ENCODE results near the gene PVALB. TPM values are rescaled to one million over a fixed set of nuclear protein-coding genes. Genes with fewer than 3 reads are reported as not detected.

PVALB gene
- polyA plus RNA-seq, 2 of the 4 experiments (the other 2 are of a cell fraction) = not detected

- WGBS (ENCODE audit: missing lambda C conversion rate) = 80% methylated on average over 9 of the region's 14 CpGs
- POLR2A ChIA-PET = no interaction called here
- CTCF ChIA-PET = interaction anchor here (0.6 to 1.8 kb wide), 3 partner anchors 8 to 127 kb away, joined by 3 to 6 read pairs (median 3); no protein-coding TSS in a partner anchor
- no peak overlapping the region for H3K4me3 ChIP-seq
- no peak for FAIRE-seq
- no peak overlapping the region for H3K27ac ChIP-seq
- DNase-seq (ENCODE audit: low read depth in 1 of 2, low spot score in 1 of 2) = no peak
- no peaks in the 10 kb centered on the region for H3K9me3 ChIP-seq
- no peak overlapping the region for H3K4me2 ChIP-seq
- ATAC-seq = no peak
- no peaks in the 10 kb centered on the region for H3K4me1 ChIP-seq
- no peak for TF ChIP-seq TFCP2L1 (CRISPR knock-in tag; IDR thresholded peaks at IDR 0.05)
- no peak for TF ChIP-seq POLR2AphosphoS2 (conservative IDR thresholded peaks at IDR 0.05; ENCODE audit: low read length)
- no peak for TF ChIP-seq MAX (IDR thresholded peaks at IDR 0.05)
- no peak for TF ChIP-seq EP300 (IDR thresholded peaks at IDR 0.05)
- TF ChIP-seq E2F6 (IDR thresholded peaks at IDR 0.05; ENCODE audit: borderline replicate concordance, low read depth) = no peak
- no peak for TF ChIP-seq RAD21 (conservative IDR thresholded peaks at IDR 0.05 in 1 of 2, IDR thresholded peaks at IDR 0.05 in 1 of 2)
- TF ChIP-seq SREBF2 (IDR thresholded peaks at IDR 0.05) = no peak
Measured at GRCh38 chr22:36850056-36850455, 33.2 kb upstream of the PVALB start.

- DNase-seq (ENCODE audit: low read depth in 1 of 2, low spot score in 1 of 2) (no peak), ATAC-seq (no peak), FAIRE-seq (no peak)
- Histone ChIP-seq H3K4me1 (no peaks in the 10 kb centered on the region), H3K27ac (no peak overlapping the region), H3K9me3 (no peaks in the 10 kb centered on the region), H3K4me3 (no peak overlapping the region), H3K4me2 (no peak overlapping the region)
- TF ChIP-seq ELK1 (IDR thresholded peaks at IDR 0.05; ENCODE audit: low read depth, low read length) = no peak
- no peak for TF ChIP-seq GATA3 (IDR thresholded peaks at IDR 0.05; ENCODE audit: borderline replicate concordance)
- no peak for TF ChIP-seq MAFK (IDR thresholded peaks at IDR 0.05; ENCODE audit: partially characterized antibody)
- TF ChIP-seq TP53 (CRISPR knock-in tag; IDR thresholded peaks at IDR 0.05) = no peak
- TF ChIP-seq HOXA7 (CRISPR knock-in tag; IDR thresholded peaks at IDR 0.05) = no peak
- no peak for TF ChIP-seq PBX3 (IDR thresholded peaks at IDR 0.05)
- no peak for TF ChIP-seq EHF (CRISPR knock-in tag; IDR thresholded peaks at IDR 0.05)
- no peak for TF ChIP-seq NFE2L2 (conservative IDR thresholded peaks at IDR 0.05; ENCODE audit: low read length)
- TF ChIP-seq ATOH8 (CRISPR knock-in tag; IDR thresholded peaks at IDR 0.05; ENCODE audit: low read depth) = no peak
- TF ChIP-seq NPAS2 (CRISPR knock-in tag; IDR thresholded peaks at IDR 0.05; ENCODE audit: borderline replicate concordance) = no peak
- no peak for TF ChIP-seq HES2 (IDR thresholded peaks at IDR 0.05)
- TF ChIP-seq ZSCAN20 (CRISPR knock-in tag; IDR thresholded peaks at IDR 0.05) = no peak
- no peak for TF ChIP-seq E2F6 (IDR thresholded peaks at IDR 0.05; ENCODE audit: borderline replicate concordance, low read depth)
- TF ChIP-seq CBX2 (IDR thresholded peaks at IDR 0.05; ENCODE audit: borderline replicate concordance, low read depth) = no peak
- no peak for TF ChIP-seq HOXB13 (CRISPR knock-in tag; IDR thresholded peaks at IDR 0.05; ENCODE audit: low read depth)
- CTCF ChIA-PET = interaction anchor here (1.1 to 3.4 kb wide), 3 partner anchors 10 to 131 kb away, joined by 3 to 31 read pairs (median 3); no protein-coding TSS in a partner anchor
- 28% methylated on average over 6 of the region's 6 CpGs for WGBS (ENCODE audit: missing lambda C conversion rate)
- POLR2A ChIA-PET = no interaction called here
Measured at GRCh38 chr22:36846949-36847348, 30.1 kb upstream of the PVALB start.

Data from A549 (cell line).